ENCODE results near the gene FAM199X.

DNA sequence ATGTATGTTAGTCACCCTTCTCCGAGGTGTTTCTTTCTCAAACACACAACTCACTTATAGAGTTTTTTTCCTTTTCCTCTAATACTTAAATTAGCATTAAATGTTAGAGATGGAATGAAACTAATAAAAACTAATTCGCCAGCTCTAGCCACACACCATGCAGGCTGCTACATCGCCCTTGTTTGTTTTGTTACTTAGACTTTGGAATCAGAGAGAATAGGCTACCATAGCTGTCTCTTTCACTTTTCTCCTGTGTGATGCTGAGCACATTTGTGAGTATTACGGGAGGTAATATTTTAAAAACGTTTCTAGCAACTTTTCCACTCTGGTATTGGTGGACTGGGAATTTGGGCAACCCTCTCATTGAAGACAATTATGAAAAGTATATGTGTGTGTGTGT, 44.9 kb downstream of the FAM199X start:
- TF ChIP-seq, protein P1, sequence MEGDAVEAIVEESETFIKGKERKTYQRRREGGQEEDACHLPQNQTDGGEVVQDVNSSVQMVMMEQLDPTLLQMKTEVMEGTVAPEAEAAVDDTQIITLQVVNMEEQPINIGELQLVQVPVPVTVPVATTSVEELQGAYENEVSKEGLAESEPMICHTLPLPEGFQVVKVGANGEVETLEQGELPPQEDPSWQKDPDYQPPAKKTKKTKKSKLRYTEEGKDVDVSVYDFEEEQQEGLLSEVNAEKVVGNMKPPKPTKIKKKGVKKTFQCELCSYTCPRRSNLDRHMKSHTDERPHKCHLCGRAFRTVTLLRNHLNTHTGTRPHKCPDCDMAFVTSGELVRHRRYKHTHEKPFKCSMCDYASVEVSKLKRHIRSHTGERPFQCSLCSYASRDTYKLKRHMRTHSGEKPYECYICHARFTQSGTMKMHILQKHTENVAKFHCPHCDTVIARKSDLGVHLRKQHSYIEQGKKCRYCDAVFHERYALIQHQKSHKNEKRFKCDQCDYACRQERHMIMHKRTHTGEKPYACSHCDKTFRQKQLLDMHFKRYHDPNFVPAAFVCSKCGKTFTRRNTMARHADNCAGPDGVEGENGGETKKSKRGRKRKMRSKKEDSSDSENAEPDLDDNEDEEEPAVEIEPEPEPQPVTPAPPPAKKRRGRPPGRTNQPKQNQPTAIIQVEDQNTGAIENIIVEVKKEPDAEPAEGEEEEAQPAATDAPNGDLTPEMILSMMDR (IDR thresholded peaks at IDR 0.05) = no peak
- TF ChIP-seq POLR2A (IDR thresholded peaks at IDR 0.05) = no peak
